ENCODE data around the gene PLAAT1.

Gene PLAAT1

DNA sequence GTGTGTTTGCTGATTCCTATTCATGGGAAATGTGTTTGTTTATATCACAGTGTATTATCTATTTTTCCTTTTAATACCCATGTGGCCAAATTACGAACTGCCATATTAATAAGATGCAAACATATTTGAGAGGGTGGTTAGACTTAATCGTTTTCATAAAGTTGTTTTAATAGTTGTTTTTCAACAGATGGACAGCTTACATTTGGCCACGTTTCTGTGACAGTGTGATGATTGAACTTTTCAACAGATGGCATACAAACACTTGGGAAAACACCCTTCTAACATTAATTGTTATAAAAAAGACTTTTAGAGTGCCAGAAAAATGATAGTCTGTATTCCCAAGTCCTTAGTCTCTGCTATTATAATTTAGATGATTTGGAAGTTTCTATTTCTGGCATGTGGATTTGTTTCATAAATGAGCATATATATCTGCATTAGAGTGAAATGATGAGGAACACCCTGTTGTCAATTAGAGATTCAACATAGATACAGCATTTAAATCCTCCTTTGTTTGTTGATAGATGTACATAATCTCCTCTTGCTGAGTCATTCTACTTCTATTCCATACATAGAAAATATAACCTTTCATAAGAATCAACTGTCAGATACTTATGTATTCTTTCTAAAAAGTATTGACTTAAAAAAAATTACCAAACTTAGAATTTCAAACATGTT, 13.1 kb downstream of the PLAAT1 start:
- no peak for DNase-seq (ENCODE audit: low spot score)

DNA sequence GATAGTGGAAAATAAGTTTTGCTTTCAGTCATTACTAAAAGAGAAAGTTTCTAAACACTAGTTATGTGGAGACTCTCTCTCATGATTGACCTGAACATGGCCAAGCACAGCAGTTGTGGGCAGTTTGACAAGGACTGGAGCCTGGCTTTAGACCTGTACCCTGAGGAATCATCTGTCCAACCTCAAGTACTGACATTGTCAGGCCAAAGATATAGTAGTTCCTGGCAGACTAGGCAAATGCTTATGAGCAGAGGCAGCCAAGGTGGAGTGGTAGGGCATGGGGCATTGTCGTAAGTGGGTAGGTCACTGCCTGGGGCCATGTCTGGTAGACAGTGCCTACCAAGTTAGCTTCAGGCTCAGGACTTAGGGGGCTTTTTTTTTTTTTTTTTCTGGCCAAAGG, 20.9 kb downstream of the PLAAT1 start:
- no peak for DNase-seq (ENCODE audit: low spot score)

DNA sequence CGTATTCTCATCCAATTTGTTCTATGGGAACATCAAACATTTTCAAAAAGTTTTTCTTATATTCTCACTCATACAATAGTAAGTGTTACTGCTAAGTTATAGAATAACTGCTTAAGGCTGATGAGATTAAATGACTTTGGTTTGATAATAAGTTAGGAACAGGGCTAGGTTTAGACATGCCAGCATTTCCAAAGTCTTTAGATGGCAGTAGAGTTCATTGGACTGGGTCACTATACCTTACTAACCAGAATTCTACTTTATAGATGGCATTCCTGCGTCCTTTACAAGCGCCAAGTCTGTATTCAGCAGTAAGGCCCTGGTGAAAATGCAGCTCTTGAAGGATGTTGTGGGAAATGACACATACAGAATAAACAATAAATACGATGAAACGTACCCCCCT, 21.7 kb downstream of the PLAAT1 start:
- no peak for DNase-seq (ENCODE audit: low spot score)

DNA sequence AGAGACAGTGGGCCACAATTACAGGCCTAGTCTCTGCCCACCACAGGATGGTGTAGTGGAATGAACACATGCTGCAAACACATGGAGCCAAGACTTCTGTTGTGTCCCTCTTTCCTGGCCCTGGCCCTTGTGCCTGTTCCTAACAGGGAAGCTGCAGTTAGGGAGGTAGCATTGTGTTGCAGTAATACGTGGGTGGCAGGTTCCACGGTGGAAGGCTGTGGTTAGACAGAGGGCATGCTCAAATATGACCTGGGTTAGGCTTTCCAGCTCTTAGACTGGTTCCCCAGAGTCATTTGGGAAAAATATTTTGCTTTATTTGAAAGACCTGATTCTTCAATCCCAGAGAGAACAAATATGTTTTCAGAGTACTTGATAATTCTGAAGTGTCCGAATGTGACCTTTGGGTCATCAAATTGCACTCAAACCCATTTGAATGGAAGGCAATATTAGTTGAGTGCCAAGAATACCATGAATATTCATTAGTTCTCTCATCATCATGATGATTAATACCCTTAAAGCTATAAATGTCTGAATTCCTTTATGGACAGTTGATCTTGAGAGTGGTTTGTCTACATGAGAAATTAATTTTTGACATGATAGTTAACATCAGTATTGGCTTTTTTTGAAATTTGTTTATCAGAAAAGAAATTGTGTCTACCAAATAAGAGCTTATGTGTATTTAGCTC, 28.5 kb downstream of the PLAAT1 start:
- DNase-seq (ENCODE audit: low spot score): no peak

DNA sequence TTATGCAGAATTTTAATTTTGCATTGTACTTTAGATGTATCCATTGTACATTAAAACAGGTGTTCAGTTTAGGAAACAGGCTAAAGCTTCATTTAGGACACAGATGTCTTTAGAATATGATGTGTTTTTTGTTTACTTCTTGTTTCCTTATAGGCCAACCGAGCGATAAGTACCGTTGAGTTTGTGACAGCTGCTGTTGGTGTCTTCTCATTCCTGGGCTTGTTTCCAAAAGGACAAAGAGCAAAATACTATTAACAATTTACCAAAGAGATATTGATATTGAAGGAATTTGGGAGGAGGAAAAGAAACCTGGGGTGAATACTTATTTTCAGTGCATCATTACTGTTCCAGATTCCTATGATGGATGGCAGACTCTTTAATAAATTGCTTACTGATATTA, 29.4 kb downstream of the PLAAT1 start:
- no peak for DNase-seq (ENCODE audit: low spot score)

GRCh38 chr3:193271101-193271840, 30.2 kb downstream of the PLAAT1 start:
- DNase-seq (ENCODE audit: low spot score): no peak

DNA sequence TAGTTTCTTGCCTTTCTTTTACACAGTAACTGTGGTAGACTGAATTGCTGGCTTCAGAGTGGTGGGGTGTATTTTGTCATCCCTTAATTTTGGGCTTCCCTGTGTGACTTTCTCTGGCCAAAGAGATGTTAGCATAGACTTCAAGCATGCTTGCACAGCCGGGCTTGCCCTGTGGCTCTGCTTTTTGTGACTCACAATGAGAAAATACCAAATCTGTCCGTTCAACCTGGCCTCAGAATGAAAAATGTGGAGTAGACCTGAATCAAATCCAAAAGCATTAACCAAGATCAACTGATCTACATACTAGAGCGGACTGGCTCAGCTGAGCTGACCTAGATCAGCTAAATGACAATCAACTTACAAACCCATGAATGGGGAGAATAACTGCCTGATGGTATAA, 51.4 kb downstream of the PLAAT1 start:
- DNase-seq (ENCODE audit: low spot score): no peak

- DNase-seq (ENCODE audit: low spot score): no peak
Observed at GRCh38 chr3:193295985-193296384, 55.0 kb downstream of the PLAAT1 start.

DNA sequence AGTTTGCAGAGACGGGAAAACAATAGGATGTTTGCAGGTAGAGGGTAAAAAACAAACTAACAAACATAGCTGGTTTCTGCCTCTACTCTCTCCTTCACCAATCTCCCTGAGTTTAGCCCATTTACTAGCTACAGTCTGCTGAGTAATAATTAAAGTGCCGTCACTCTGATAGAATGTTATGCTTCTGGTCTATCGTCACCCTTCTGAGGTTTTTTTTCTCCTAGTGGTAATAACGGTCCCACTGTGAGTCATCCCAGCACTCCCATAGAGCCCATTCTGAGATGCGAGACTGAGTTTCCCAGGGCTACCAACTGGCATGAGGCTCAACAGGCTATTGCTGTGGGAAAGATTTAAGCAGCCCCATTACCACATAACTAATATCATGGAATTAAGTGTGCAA, 56.4 kb downstream of the PLAAT1 start:
- DNase-seq (ENCODE audit: low spot score): no peak

- DNase-seq (ENCODE audit: low spot score): no peak
Observed at GRCh38 chr3:193301433-193301832, 60.4 kb downstream of the PLAAT1 start.

- DNase-seq (ENCODE audit: low spot score): no peak
Observed at GRCh38 chr3:193305356-193305755, 64.3 kb downstream of the PLAAT1 start.

DNA sequence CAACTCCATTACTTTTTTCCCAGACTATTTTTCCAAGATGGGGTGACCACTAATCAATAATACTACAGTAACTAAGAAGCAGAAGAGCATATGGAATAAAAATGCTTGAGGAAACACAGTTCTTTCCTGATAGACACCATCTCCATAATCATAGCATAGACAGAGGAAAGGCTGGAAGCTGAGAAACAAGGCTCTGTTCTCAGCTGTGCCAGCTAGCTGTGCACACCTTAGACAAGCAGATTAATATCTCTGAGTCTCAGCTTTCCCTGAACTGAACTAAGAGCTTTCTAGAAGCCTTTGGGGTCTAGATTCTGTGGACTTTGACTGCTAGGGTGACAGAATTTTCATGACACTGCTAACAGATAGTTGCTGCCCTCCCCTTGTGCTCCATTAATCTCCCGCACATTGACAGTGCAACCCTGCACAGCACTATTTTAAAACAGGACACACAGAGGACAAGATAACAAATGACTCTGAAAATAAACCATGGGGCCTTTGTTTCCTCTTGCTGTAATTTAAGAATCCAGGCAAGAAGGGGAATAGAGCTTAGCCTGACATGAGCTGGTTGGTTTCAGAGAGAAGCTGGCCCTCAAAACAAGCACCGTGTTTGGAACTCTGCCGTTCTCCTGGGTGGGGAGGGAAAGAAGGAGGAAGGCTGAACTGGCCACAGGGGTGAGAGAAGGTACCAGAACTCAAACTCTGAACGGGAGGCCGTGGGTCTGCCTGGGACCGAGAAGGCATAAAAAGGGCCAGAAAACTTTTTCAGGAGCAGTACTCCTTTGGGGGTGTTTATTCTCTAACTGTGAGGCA, 70.1 kb downstream of the PLAAT1 start:
- DNase-seq (ENCODE audit: low spot score): no peak

DNA sequence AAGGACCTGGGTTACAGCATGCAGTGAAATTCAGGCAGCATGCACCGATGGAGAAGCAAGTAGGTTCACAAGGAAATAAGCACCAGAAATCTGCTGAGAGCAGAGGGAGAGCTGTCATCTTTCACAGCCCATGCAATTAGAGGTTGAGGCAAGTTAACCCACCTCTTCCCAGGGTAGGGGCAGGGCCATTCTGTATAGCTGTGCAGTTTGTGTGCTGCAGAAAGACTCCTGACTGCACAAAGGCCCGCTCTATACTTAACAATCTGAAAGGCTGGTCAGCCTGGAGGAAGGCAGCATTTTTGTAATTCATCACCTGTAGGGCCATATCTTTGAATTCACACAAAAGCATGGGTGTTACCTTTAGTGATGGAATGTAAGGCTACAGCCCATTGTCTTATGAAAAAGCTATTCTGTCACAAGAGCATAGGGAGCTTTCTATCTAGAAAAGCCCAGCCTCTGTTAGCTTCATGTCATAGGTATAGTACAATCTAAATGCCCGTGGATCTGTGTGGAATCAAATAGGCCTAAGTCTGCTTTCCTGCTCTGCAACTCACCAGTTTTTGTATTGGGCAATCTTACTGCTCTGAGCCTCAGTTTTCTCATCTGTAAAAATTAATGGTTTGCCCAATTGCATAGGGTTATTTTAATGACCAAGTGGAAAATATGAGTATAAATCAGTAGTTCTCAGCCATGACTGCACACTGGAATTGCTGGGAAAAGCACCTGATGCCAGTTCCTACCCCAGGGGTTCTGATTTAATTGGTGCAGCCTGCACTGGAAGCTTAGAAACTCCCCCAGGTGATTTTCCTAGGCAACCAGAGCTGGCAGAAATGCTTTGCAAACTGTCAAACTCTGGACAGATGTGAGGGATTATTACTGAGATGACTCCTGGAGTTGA, 72.3 kb downstream of the PLAAT1 start:
- no peak for DNase-seq (ENCODE audit: low spot score)

- DNase-seq (ENCODE audit: low spot score): no peak
Observed at GRCh38 chr3:193314161-193314560, 73.1 kb downstream of the PLAAT1 start.

DNA sequence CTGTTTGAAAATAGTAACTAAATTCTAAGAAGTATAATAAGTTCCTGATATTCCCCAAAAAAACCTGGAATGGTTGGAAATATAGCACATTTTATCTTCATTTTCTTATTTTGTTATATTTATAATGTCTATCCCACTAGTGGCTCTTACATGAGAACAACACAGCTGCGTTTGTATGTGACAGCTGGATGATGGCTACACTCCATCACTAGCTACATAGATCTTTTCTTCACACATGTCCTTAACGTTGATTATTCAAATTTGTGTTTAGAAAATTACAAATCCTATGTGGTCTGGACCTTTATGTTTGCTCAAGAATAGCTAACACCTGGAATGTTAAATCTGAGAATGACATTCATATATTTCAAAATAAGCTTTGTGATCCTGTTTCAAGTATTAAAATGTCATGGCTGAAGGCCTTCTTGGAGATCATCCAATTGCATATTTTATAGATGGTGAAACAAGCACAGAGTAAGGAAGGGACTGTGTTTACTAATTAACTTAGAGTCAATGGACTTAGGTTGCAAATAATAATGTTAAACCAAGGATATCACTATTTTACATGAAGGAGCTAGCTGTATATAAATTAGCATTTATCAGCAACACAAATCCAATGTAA, 76.8 kb downstream of the PLAAT1 start:
- DNase-seq (ENCODE audit: low spot score): no peak

Measured in CD4-positive, alpha-beta T cell treated with Interleukin-15 for 4 hours (primary cell).